WI38 (cell line): Measurements from ENCODE around the gene SIRT7.

Source experiments
- H3K4me3 ChIP-seq: 2 replicates; pipeline ENCODE4 v1.5.1; 2011; ENCODE audit warnings: low read depth, mild to moderate bottlenecking, control low read depth, low read length
- TF ChIP-seq, protein P1 (sequence below): IDR thresholded peaks from 2 replicates; pipeline ENCODE4 v1.5.1; 2012; ENCODE audit warnings: low read depth, mild to moderate bottlenecking, control low read depth, low read length

SIRT7 gene

DNA sequence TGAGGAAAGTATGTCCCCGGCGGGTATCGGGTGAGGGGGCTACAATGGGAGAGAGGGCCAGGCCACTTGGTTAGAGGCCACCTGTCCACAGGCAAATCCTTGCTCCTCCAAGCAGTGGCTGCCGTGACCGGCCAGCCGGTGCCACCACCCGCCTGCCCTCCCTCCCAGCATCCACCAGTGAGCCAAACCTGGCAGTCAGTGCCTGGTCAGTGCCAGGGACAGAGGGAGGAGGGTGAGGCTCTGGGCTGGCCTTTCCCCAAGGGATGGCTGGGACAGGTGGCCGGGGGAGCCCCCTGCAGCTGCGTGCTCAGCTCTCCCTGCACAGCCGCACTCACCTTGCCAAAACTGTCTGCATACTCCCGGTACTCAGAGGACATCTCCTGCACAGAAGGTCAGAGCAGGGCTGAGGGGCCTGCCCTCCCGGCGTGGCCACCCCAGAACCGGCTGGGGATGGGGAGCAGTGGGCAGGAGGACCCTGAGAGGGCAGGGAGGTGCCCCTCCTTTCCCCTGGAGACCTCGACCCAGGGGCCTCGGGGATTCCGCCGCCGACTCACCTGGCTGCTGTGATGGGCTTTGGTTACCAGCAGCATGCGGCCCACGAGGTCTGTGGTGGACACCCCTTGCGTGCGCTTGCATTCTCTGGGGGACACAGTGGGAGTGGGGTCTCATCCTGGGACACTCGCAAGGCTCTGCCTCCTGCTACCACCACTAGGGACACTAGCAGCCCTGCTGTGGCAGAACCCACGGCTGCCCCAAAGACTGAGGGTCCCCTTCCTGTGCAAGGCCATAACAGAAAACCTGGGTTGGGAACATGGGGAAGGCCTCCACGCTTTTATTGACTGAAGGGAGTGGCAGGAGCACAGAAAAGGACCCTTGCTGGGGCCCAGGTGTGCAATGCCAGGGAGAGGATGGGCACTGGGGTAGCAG, 10.5 kb downstream of the SIRT7 start:
- no peak overlapping the region for H3K4me3 ChIP-seq
- TF ChIP-seq, protein P1, sequence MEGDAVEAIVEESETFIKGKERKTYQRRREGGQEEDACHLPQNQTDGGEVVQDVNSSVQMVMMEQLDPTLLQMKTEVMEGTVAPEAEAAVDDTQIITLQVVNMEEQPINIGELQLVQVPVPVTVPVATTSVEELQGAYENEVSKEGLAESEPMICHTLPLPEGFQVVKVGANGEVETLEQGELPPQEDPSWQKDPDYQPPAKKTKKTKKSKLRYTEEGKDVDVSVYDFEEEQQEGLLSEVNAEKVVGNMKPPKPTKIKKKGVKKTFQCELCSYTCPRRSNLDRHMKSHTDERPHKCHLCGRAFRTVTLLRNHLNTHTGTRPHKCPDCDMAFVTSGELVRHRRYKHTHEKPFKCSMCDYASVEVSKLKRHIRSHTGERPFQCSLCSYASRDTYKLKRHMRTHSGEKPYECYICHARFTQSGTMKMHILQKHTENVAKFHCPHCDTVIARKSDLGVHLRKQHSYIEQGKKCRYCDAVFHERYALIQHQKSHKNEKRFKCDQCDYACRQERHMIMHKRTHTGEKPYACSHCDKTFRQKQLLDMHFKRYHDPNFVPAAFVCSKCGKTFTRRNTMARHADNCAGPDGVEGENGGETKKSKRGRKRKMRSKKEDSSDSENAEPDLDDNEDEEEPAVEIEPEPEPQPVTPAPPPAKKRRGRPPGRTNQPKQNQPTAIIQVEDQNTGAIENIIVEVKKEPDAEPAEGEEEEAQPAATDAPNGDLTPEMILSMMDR, result no peak

DNA sequence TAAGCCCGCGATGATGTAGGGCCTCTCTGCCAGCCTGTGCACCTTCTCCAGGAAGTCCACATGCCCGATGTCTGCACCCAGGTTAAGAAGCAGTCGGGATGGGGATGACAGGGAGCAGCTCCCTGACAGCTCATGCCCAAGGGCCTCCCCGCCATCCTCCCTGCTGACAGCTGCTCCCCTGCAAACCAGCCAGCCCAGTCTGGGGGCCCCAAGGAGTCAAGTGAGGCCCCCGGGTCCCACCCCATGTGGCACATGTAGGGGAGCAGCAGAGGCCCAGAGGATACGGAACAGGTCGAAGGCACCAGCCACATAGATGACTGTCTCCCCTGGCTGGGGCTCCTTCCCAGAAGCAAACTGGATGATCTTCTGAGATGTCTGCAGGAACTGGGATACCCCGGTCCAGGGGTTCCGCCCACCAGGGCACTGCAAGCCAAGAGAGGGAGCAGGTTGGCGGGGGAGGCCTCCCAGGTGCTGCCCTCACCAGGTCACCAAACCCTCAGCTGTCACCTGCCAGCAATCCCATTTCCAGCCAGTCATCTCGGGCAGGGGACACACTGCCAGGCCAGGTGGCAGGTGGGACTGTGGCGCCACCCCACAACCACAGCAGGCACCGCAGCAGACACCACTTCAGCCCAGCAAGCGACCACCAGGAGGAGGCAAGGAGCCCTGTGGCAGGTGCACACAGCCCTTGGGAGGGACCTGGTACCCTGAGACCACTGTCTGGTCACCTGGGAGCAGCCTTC, 11.3 kb downstream of the SIRT7 start:
- H3K4me3 ChIP-seq, result no peak overlapping the region
- TF ChIP-seq, protein P1, result no peak

DNA sequence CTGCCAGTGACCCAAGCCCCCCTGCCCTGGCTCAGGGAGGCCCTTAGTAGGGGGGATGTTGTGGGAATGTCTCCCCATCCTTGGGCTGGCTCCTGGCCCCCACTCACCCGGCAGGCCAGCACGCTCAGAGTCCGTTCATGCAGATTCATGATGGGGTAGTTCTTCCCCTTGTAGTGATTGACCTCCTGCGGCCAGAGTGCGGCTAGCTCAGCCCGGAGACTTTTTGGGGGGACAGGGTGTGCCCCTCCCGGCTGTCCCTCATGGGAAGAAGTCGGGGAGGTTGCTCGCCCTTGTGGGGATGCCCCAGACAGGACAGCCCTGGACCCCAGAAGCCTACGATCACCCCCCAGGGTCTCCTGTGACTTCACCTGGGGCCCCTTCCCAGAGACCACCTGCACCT, 12.0 kb downstream of the SIRT7 start:
- TF ChIP-seq, protein P1, result no peak
- no peak overlapping the region for H3K4me3 ChIP-seq

DNA sequence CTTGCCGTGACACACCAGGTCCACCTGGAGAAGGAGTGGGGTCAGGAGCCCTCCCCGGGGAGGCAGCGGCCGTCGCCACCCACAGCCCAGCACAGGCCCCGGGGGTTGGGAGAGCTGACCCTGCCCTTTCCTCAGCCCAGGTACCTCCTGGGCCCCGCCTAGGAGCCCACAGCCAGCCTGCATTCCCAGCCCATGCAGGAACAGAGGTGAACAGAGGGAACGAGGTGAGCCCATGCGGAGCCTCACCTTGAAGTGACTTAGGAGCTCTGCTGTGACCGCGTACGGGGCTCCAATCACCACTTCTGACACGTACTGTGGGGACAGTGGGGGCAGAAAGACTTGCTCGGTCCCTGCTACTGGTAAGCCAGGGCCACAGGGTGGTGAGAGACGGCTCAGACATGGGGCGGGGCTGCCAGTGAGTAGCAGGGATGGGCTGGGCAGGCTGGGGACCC, 12.5 kb downstream of the SIRT7 start:
- TF ChIP-seq, protein P1, result no peak
- no peak overlapping the region for H3K4me3 ChIP-seq

DNA sequence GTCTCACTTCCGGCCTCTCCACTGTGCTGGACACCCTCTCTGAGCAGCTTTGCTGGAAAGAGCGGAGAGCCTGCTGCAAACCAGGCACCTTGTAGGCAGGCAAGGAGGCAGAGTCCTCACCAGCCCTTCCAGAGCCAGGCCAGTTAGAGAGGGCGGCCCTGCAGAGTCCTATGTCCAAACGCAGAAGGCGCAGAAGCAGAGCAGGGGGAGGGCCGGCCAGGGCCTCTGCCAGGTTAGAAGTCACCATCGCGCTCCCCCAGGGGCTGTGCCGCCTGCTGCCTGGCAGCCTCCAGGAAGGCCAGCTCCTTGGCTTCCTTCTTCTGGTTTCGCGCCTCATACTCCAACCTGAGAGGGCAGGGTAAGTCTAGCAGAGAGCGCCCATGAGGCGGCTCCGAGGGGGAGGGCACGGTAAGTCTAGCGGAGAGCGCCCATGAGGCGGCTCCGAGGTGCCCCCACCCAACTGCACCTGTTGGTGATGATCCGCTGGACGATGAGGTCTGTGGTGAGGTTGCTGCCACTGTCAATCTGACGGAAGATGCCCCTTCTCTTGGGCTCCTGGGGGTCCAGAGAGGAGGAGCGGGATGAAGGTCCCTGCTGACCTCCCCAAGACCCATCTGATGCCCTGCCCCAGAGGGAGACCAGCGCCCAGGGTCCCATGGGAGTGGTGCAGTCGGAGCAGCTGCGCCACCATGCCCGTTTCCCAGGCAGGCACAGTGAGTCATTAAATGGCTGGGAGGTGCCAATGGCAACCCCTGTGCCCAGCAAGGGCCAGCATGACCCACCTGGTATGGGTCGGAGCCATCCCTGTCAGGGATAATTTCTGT, 13.2 kb downstream of the SIRT7 start:
- TF ChIP-seq, protein P1, result no peak
- no peak overlapping the region for H3K4me3 ChIP-seq

DNA sequence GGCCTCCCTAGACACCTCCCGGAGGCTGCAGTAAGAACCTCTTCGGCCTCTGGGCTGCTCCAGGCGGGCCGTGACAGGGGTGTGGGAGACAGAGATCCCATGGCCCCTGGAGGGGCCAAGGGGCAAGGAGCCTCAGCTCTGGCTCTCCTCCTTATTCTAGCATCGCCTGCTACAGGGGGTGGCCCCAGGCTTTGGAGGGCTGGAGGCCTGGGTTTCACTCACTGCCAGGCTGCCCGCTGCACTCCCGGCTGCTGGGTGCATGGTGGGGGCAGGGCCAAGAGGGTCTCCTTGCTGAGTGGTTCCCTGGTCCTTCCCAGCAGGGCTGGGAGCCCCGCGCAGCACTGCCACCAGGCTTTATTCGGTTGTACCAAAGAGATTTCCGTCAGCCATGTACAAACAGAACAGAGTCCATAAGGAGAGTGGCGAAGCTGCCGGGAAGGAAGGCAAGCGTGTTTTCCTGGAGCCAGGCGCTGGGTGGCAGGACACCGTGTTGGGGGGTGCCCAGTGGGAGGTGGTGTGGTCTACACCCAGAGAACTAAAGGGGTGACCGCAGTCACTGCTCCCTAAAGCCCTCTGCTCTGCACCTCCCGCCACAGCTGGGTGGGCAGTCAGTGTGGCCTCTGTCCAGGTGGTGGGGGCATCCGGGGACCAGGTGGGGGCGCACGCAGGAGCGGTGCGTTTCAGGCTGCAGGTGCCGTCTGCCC, 13.9 kb downstream of the SIRT7 start:
- no peak overlapping the region for H3K4me3 ChIP-seq
- TF ChIP-seq, protein P1, result no peak
